H7 (cell line): Measurements from ENCODE around the gene PEX14. TPM values are rescaled to one million over a fixed set of nuclear protein-coding genes. Genes with fewer than 3 reads are reported as not detected.
"Not testable (repeated sequence)": the region's sequence is repeated elsewhere in the genome, so short reads cannot be mapped to it uniquely, and the experiment has no call there.

ENCODE experiments used
- DNase-seq: peaks from one replicate; pipeline ENCODE4 v3.0.0; 2012
- H3K27me3 ChIP-seq: 2 replicates; pipeline ENCODE4 v1.6.0; 2011; ENCODE audit warnings: mild to moderate bottlenecking, low read length; ENCODE audit not compliant: control insufficient read depth, insufficient read depth
- H3K36me3 ChIP-seq: replicated peaks from 2 replicates; pipeline ENCODE4 v1.5.1; 2011; ENCODE audit warnings: low read length; ENCODE audit not compliant: control insufficient read depth, insufficient read depth
- H3K4me3 ChIP-seq: 2 replicates; pipeline ENCODE4 v1.5.1; 2011; ENCODE audit warnings: low read depth, mild to moderate bottlenecking, control low read depth, low read length, moderate library complexity; ENCODE audit not compliant: insufficient read depth
- total RNA-seq: library from RNA; depleted of rRNA; stranded (reverse); fragments of >200 nt; shearing (Covaris generic); gene quantifications from 2 replicates; pipeline ENCODE4 v1.2.3, GENCODE V29; 2014; rRNA removed

Gene PEX14, protein sequence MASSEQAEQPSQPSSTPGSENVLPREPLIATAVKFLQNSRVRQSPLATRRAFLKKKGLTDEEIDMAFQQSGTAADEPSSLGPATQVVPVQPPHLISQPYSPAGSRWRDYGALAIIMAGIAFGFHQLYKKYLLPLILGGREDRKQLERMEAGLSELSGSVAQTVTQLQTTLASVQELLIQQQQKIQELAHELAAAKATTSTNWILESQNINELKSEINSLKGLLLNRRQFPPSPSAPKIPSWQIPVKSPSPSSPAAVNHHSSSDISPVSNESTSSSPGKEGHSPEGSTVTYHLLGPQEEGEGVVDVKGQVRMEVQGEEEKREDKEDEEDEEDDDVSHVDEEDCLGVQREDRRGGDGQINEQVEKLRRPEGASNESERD
- total RNA-seq: 58.5 and 59.5 TPM in 2 replicates

- DNase-seq: peak; percentile 96
- Histone ChIP-seq H3K4me3 (peak within 1 kb of the TSS; percentile 70), H3K27me3 (no peaks in the 10 kb centered on the region), H3K36me3 (peaks cover 2% of the 10 kb centered on the region)
Measured at GRCh38 chr1:10474613-10475507, at the start of gene PEX14. TSS of gene PEX14 (plus strand) at chr1:10474950. CDS start at chr1:10474967, 17 bp downstream.

GRCh38 chr1:10425826-10426534 is 48.8 kb upstream of the PEX14 start:
- not testable (repeated sequence) for H3K4me3 ChIP-seq, H3K27me3 ChIP-seq, H3K36me3 ChIP-seq, DNase-seq

DNA sequence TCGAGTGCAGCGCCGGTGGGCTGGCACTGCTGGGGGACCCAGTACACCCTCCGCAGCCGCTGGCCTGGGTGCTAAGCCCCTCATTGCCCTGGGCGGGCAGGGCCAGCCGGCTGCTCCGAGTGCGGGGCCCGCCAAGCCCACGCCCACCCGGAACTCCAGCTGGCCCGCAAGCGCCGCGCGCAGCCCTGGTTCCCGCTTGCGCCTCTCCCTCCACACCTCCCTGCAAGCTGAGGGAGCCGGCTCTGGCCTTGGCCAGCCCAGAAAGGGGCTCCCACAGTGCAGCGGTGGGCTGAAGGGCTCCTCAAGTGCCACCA is 48.3 kb upstream of the PEX14 start:
- not testable (repeated sequence) for H3K36me3 ChIP-seq, H3K27me3 ChIP-seq, H3K4me3 ChIP-seq, DNase-seq

- Histone ChIP-seq H3K27me3 (no peaks in the 10 kb centered on the region), H3K36me3 (no peaks in the 10 kb centered on the region)
- no peak for DNase-seq
Measured at GRCh38 chr1:10428984-10429383, 45.8 kb upstream of the PEX14 start.

GRCh38 chr1:10429868-10430215 is 44.9 kb upstream of the PEX14 start:
- Histone ChIP-seq H3K27me3 (no peaks in the 10 kb centered on the region), H3K36me3 (no peaks in the 10 kb centered on the region), H3K4me3 (peak overlapping the region; percentile 87)
- DNase-seq: no peak

More at GRCh38 chr1:10428984-10429383, 45.8 kb upstream of the PEX14 start:
- no peak overlapping the region for H3K4me3 ChIP-seq

DNA sequence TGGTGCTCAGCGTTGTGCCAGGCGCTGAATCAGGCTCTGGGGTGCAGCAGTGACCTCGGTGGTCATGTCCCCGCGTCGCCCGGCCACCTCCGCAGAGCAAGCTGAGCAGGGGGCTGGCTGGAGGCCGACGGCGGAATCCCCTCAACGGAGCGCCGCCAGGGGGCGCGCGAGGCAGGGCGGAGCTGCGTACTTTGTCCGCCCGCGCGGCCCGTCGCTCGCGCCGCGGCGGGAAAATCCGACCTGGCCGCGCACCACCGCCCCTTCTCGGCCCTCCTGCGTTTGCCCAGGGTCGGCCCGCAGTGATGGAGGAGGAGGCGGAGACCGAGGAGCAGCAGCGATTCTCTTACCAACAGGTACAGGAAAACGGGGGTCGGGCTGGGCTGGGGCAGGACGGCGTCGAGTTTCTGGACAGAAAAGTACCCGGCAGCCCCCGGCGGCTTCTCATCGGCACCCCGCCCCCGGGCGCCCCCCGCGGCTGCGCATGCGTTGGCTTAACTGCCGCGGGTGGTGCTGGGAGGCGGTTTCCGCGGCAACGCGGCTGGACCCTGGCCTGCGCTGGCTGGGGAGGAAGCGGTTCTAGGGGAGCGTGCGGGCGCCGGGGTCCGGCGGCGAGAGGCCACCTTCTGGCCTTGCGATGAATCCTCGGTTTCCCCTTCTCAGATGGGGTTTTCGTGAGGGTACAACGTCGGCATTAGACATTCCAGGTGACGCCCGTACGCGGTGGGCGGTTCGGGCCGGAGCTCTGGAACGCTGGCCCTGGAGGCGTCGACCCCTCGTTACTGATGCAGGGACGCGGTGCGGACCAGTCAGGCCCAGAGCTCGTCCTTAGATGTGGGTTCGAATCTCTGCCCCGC is 44.3 kb upstream of the PEX14 start, which contains the start of gene CENPS:
Gene CENPS, plus strand, starts transcription at position 218 of the 854 bp plus-strand sequence. Its CDS starts 85 bp downstream, at position 303.
- Histone ChIP-seq H3K36me3 (no peaks in the 10 kb centered on the region), H3K4me3 (peak within 1 kb of the TSS; percentile 87), H3K27me3 (no peaks in the 10 kb centered on the region)
- DNase-seq: peak; percentile 100

- H3K36me3 ChIP-seq: no peaks in the 10 kb centered on the region
- DNase-seq: peak; percentile 65
- H3K27me3 ChIP-seq: no peaks in the 10 kb centered on the region
- H3K4me3 ChIP-seq: peak overlapping the region; percentile 87
Measured at GRCh38 chr1:10431070-10431730, 43.5 kb upstream of the PEX14 start.

GRCh38 chr1:10432910-10433700 is 41.6 kb upstream of the PEX14 start:
- no peak for DNase-seq
- Histone ChIP-seq H3K27me3 (no peaks in the 10 kb centered on the region), H3K4me3 (no peak overlapping the region), H3K36me3 (no peaks in the 10 kb centered on the region)

- Histone ChIP-seq H3K36me3 (no peaks in the 10 kb centered on the region), H3K4me3 (no peak overlapping the region), H3K27me3 (no peaks in the 10 kb centered on the region)
- DNase-seq: no peak
Measured at GRCh38 chr1:10433790-10434189, 41.0 kb upstream of the PEX14 start.

GRCh38 chr1:10434590-10434989 is 40.2 kb upstream of the PEX14 start:
- H3K27me3 ChIP-seq: no peaks in the 10 kb centered on the region
- H3K4me3 ChIP-seq: no peak overlapping the region
- no peak for DNase-seq
- H3K36me3 ChIP-seq: no peaks in the 10 kb centered on the region

GRCh38 chr1:10437052-10437451 is 37.7 kb upstream of the PEX14 start:
- H3K4me3 ChIP-seq: no peak overlapping the region
- DNase-seq: no peak
- H3K36me3 ChIP-seq: no peaks in the 10 kb centered on the region; the same call in 1 of the 2 replicates
- no peaks in the 10 kb centered on the region for H3K27me3 ChIP-seq

DNA sequence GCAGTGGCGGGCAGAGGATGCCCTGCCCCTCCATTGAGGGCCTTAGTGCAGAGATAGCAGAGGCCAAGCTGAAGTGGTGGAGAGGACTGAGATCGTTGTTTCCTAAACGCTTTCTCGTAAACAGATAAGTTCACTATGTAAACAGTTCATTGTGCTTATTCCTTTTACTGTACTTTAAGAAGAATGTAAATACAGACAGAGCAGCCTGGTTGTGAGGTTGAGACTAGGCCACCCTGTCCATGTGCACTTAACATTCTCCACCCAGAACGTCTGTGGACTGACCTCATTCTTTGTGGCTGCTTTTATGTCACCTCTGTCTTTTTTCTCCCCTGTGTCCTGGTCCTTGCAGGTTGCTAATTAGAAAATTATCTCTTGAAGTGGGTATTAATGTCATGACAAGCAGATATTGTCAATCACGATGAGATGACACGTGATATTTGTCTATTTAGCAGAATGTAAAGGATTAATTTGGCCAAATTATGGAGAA is 36.0 kb upstream of the PEX14 start:
- Histone ChIP-seq H3K36me3 (no peaks in the 10 kb centered on the region; the same call in 1 of the 2 replicates), H3K4me3 (no peak overlapping the region), H3K27me3 (no peaks in the 10 kb centered on the region)
- no peak for DNase-seq

GRCh38 chr1:10440305-10440704 is 34.4 kb upstream of the PEX14 start:
- no peaks in the 10 kb centered on the region for H3K27me3 ChIP-seq
- DNase-seq: no peak
- no peaks in the 10 kb centered on the region; the same call in 1 of the 2 replicates for H3K36me3 ChIP-seq
- H3K4me3 ChIP-seq: no peak overlapping the region
